Neural cell (in vitro differentiated cells): ENCODE results near the gene AHNAK.

Source experiments
- EP300 ChIP-seq: fragments of 450-650 bp; conservative IDR thresholded peaks from 2 replicates; pipeline ENCODE4 v1.6.1; 2014; ENCODE audit warnings: antibody characterized with exemption, mild to moderate bottlenecking, moderate library complexity; ENCODE audit not compliant: poor library complexity, severe bottlenecking
- EZH2 ChIP-seq: fragments of 200-600, 300-800 bp; shearing (Covaris generic), sonication (generic); IDR thresholded peaks from 2 replicates; pipeline ENCODE4 v1.6.1; 2014; ENCODE audit warnings: antibody characterized with exemption, low read length, borderline replicate concordance, mild to moderate bottlenecking; ENCODE audit not compliant: insufficient read depth, poor library complexity, severe bottlenecking
- POLR2AphosphoS5 ChIP-seq: IDR thresholded peaks from 2 replicates; pipeline ENCODE4 v1.6.1; 2012
- TF ChIP-seq, protein P1 (sequence below): fragments of 450-650 bp; IDR thresholded peaks from 2 replicates; pipeline ENCODE4 v1.5.1; 2014; ENCODE audit warnings: antibody characterized with exemption, mild to moderate bottlenecking, moderate library complexity; ENCODE audit not compliant: poor library complexity, severe bottlenecking

- TF ChIP-seq EZH2 = no peak
- TF ChIP-seq, protein P1, sequence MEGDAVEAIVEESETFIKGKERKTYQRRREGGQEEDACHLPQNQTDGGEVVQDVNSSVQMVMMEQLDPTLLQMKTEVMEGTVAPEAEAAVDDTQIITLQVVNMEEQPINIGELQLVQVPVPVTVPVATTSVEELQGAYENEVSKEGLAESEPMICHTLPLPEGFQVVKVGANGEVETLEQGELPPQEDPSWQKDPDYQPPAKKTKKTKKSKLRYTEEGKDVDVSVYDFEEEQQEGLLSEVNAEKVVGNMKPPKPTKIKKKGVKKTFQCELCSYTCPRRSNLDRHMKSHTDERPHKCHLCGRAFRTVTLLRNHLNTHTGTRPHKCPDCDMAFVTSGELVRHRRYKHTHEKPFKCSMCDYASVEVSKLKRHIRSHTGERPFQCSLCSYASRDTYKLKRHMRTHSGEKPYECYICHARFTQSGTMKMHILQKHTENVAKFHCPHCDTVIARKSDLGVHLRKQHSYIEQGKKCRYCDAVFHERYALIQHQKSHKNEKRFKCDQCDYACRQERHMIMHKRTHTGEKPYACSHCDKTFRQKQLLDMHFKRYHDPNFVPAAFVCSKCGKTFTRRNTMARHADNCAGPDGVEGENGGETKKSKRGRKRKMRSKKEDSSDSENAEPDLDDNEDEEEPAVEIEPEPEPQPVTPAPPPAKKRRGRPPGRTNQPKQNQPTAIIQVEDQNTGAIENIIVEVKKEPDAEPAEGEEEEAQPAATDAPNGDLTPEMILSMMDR = no peak
- no peak for TF ChIP-seq EP300
- no peak for TF ChIP-seq POLR2AphosphoS5
These were observed 8.0 kb upstream of the AHNAK start for GRCh38 chr11:62554387-62555167.
